ENCODE data around the gene MMP24OS.

- TF ChIP-seq POLR2A (IDR thresholded peaks at IDR 0.05; ENCODE audit: low read length), result no peak
- no peak for TF ChIP-seq GATA1 (IDR thresholded peaks at IDR 0.05; ENCODE audit: low read depth, low read length)
These were observed 24.8 kb upstream of the MMP24OS start for GRCh38 chr20:35302421-35303335.
